Activated effector memory CD4-positive, alpha-beta T cell treated with Interleukin-2 at 50 U/mL for 16 hours (primary cell): ENCODE data around the gene LOXL3.
"Not testable (repeated sequence)": the region's sequence is repeated elsewhere in the genome, so short reads cannot be mapped to it uniquely, and the experiment has no call there.

Experiments
- DNase-seq: peaks from one replicate; pipeline ENCODE4 v3.0.0-alpha.2; 2020

The LOXL3 gene

DNA sequence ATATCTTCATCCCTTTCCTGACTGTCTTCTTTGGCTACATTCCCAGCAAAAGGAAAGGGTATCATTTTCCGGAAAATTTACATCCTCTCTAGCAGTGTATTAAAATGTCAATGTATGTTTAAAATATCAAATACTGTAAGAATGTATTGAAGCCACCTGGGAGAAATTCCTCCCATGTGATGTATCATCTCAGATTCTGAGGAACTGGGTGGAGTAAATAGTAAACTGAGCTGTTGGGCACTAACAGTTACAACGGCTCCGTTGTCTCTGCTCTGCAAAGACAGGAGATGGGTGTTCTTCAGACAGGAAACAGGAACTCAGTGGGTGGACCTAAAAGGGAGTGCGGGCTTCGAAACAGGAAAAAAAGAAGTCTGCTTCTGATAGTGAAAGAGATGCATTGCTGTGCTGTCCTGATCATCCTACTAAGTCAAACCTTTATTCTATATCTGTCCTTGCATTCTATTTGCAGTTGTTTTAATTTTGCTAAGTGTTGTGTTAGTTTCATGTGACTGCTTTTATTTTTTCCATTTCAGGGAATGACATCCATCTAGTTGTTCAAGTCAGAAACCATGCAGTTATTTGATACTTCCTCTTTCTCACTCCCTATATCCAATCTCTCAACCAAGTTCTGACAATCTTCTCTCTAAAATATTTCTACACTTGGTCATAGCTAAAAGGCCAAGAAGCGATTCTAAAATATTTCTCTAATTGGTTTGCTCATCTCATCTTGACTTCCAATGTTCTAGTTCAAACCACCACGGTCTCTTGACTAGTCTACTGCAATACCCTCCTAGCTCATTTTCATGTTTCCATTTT is 20.2 kb upstream of the LOXL3 start:
- no peak for DNase-seq

- no peak for DNase-seq
Measured at GRCh38 chr2:74572178-74572925, 18.6 kb upstream of the LOXL3 start.

- DNase-seq = no peak
Measured at GRCh38 chr2:74571058-74571457, 17.3 kb upstream of the LOXL3 start.

DNA sequence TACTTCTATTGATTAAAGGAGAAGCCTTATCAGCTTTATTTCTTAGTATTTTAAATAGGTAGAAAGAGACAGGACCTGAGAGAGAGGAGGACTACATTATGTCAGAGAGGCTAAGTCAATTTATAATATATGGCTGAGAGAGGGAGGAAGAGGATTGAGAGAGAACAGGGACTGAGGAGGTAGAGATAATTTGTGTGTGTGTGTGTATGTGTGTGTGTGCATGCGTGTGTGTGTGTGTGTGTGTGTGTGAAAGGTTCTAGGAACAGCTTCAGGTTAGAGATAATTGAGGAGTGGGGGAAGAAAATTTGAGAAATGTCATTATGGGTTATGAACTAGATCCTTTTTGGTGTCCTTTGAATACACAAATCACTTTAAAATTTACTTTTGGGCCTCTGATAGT is 15.9 kb upstream of the LOXL3 start:
- DNase-seq = no peak

DNA sequence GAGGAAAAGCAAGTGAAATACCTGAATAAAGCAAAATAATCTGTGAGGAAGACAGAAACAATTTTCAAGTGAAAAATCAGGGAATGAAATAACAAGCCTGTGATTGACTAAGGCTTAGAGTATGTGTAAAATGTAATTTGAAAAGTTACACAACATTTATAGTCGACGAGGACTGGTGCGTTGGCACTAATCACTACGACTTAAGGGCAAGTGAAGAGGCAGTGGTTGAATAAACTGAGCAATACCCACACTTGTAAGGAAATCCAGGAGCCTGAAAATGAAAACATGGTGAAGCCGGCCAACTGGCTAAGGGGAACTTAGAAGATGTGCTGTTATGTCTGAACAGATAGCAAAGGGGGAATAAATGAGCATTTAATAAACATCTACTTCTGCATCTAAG is 14.1 kb upstream of the LOXL3 start:
- DNase-seq = no peak

DNA sequence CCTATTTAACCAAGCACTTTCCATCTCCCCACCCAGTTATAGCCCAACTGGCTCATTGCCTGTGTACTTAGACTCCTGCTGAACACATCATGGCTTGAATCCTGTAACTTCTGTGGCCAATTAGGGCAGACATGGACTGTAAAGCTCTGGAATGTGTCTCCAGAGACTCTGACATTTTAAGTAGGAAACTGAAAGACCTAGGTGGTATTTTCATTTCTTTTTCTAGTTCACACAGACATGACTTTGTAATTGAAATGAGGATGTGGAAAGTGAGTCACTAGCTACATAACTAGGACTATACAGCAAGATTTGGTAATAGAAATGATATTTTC is 13.0 kb upstream of the LOXL3 start:
- no peak for DNase-seq

GRCh38 chr2:74566076-74566753 is 12.5 kb upstream of the LOXL3 start:
- DNase-seq = no peak

DNA sequence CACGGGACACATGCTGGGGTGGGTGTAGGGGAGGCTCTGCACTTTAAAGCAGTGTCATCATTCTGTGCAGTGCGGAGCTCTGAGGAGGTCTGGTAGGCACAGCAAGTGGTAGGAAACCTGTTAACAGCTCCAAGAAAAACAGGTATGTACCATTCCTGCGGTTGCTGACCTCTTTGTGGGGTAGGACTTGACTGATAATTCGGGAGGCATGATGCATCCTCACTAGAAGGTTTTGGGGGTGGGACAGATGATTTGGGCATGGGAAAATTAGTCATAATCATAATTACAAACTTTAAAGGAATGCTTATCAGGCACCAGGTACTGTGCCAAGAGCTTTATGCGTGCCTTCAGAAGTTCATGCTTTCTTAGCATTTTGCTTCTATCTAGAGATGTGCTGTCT is 10.5 kb upstream of the LOXL3 start:
- DNase-seq = no peak

- no peak for DNase-seq
Measured at GRCh38 chr2:74562126-74562775, 8.5 kb upstream of the LOXL3 start.

- not testable (repeated sequence) for DNase-seq
Measured at GRCh38 chr2:74561022-74561421, 7.3 kb upstream of the LOXL3 start.

DNA sequence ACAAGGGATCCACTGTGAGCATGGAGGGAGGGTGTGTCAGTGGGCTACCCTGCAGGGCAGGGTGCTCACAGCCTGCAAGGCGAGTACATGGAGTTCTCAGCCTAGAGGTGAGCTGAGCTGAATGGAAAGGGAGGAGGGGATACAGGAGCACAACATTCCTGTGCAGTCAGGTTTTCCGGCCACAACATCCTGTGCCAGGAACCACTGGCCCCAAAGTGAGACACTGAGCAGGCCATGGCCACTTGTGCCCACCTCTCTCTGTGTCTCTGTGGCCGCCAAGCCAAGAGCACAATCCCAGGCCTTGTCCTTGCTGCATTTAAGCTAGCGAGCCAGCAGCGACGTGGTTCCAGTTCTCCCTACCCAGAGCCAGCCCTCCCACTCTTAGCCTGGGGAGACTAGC is 6.8 kb upstream of the LOXL3 start:
- DNase-seq = no peak

DNA sequence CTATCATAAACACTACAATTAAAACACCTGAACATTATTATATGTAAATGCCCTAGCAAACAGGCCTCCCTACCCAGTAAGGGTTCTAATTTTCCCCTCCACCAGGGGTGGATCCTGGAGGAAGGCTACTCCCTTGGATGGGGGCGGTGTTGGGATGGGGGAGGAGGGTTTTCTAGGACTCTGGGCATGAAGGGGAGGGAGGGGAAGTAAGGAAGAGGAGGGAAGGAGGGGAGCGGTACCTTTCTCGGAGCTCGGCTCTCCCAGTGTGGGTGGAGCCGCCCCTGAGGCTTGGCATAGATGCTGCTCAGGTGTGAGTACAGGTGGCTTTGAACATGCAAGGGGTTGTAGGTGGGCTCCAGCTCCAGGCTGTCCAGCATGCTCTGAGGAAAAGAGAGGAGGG is 6.2 kb upstream of the LOXL3 start:
- DNase-seq = no peak

GRCh38 chr2:74558284-74559230 is 4.8 kb upstream of the LOXL3 start:
- DNase-seq = no peak

GRCh38 chr2:74556831-74557370 is 3.2 kb upstream of the LOXL3 start:
- DNase-seq = no peak

- no peak for DNase-seq
Measured at GRCh38 chr2:74556159-74556558, 2.4 kb upstream of the LOXL3 start.

DNA sequence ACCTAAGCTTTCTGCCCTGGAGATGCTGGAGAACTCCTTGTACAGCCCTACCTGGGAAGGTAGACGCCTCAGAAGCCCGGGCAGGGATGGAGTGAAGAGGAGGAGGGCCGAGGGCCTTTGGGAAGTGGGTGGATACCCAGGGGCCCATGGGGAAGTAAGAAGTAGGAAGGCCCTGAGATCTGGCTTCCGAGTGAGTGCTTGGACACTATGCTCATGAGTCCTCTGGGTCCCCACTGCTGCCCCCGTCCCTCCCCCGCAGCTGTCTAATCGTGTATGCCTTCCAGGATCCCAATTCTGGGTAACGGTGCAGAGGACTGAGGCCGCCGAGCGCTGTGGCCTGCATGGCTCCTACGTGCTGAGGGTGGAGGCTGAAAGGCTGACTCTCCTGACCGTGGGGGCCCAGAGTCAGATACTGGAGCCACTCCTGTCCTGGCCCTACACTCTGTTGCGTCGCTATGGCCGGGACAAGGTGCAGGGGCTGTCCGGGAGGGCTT is 1.9 kb upstream of the LOXL3 start:
- DNase-seq = no peak

- DNase-seq = peak; percentile 19
Measured at GRCh38 chr2:74554820-74555531, 1.2 kb upstream of the LOXL3 start.

- DNase-seq = no peak
Measured at GRCh38 chr2:74552914-74553811, 579 bp downstream of the LOXL3 start.

GRCh38 chr2:74551942-74552913 is 1.5 kb downstream of the LOXL3 start:
- no peak for DNase-seq
